ENCODE results near the gene DGKI. TPM values are rescaled to one million over a fixed set of nuclear protein-coding genes. Genes with fewer than 3 reads are reported as not detected.

DGKI gene
- total and polyA plus RNA-seq, 2 of the 4 experiments (the other 2 are of a cell fraction), result 3.9 to 15.8 TPM

DNA sequence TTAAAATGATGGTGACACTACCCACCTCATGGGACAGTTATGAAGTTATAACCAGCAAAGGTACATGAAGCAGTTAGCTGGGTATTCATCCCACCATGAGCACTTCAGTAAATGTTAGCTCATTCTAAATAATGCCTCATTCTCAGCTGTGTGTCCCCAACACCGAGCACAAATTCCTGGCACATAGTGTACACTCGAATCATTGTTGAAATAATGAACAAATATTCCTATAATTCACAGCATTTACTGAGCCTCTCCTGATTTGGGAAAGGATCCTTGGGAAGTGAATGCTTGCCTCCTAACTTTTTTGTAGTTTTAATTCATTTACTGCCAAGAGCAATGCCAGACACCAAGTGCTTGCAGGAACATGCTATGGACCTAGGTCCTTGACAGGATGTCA lies 235.2 kb downstream of the DGKI start:
- Histone ChIP-seq H3K14ac (replicated peaks; ENCODE audit: low read depth, low read length) (no peak overlapping the region), H3K27me3 (ENCODE audit: control insufficient read depth, insufficient read depth, low read length) (no peaks in the 10 kb centered on the region), H2BK5ac (ENCODE audit: low read depth, low read length, poor library complexity, severe bottlenecking) (no peak overlapping the region), H3K36me3 (ENCODE audit: control insufficient read depth, insufficient read depth, low read length) (no peaks in the 10 kb centered on the region), H3K4me3 (ENCODE audit: insufficient read depth, low read depth, low read length) (no peak overlapping the region), H2BK15ac (ENCODE audit: low read depth, low read length) (no peak overlapping the region), H2AFZ (replicated peaks; ENCODE audit: low read length, poor library complexity) (no peak overlapping the region), H3K4ac (ENCODE audit: low read depth, low read length) (no peak overlapping the region), H3K9me3 (ENCODE audit: control insufficient read depth, insufficient read depth, low read length) (no peaks in the 10 kb centered on the region), H2AK5ac (ENCODE audit: low read depth, low read length) (no peak overlapping the region), H3K4me1 (ENCODE audit: control insufficient read depth, insufficient read depth, low read length) (no peaks in the 10 kb centered on the region), H3K79me1 (ENCODE audit: low read depth in 1 of 2, low read length in 2 of 2) (no peaks in the 10 kb centered on the region), H3K23ac (ENCODE audit: low read depth, low read length) (no peak overlapping the region), H3K9ac (ENCODE audit: low read depth, low read length) (no peak overlapping the region), H3K56ac (ENCODE audit: extremely low read depth, insufficient read depth, low read length) (no peak overlapping the region), H3K18ac (ENCODE audit: low read depth, low read length) (no peak overlapping the region), H2AK9ac (replicated peaks; ENCODE audit: low read depth, low read length, poor library complexity) (no peak overlapping the region), H3K4me2 (ENCODE audit: low read depth, low read length) (no peak overlapping the region), H2BK120ac (ENCODE audit: low read depth, low read length) (no peak overlapping the region), H4K5ac (ENCODE audit: low read depth, low read length) (no peak overlapping the region), H3K9me1 (ENCODE audit: insufficient read depth, low read length) (no peaks in the 10 kb centered on the region), H4K91ac (ENCODE audit: insufficient read depth, low read depth, low read length) (no peak overlapping the region), H2BK20ac (ENCODE audit: low read depth, low read length) (no peak overlapping the region), H4K20me1 (ENCODE audit: insufficient read depth, low read length) (no peaks in the 10 kb centered on the region), H4K8ac (ENCODE audit: low read depth in 2 of 2, low read length in 2 of 2) (no peak overlapping the region), H3K27ac (ENCODE audit: insufficient read depth, low read length) (no peak overlapping the region)
- ATAC-seq (ENCODE audit: low read depth), result no peak
- in situ Hi-C loops (cut with MboI; ENCODE audit: low sequenced_read_pairs) (loop anchor here (5.0 to 25.0 kb wide), 5 partner anchors 286 to 1499 kb away; no protein-coding TSS in a partner anchor), dilution Hi-C loops (cut with HindIII; ENCODE audit: low sequenced_read_pairs, unreplicated experiment) (loop anchor here (25.0 kb wide), 1 partner anchor 401 kb away; the partner anchor contains the start of gene CREB3L2), intact Hi-C loops (cut with micrococcal nuclease) (no loop called here)
- no CpG with 5 or more reads among the region's 2 CpGs for WGBS, 2 experiments (ENCODE audit: extremely low coverage in 2 of 2, insufficient read length in 1 of 2)
- DNase-seq, result no peak
- BruUV-seq (replicated peaks), result no TSS peak
- ChIA-PET POLR2A (ENCODE audit: unreplicated experiment) (no interaction called here), CTCF (interaction anchor here (0.5 to 1.5 kb wide), 2 partner anchors 15 to 1732 kb away, joined by 4 to 6 read pairs; no protein-coding TSS in a partner anchor)
- TF ChIP-seq CEBPB (IDR thresholded peaks at IDR 0.05; ENCODE audit: low read depth, low read length) (no peak), FOS (IDR thresholded peaks at IDR 0.05; ENCODE audit: low read depth, low read length) (no peak)
